OCI-LY1 (cell line): ENCODE data around the gene AQP12B.
"Not testable (repeated sequence)": the region's sequence is repeated elsewhere in the genome, so short reads cannot be mapped to it uniquely, and the experiment has no call there.

Experiments
- EZH2 ChIP-seq: fragments of 200-600 bp; sonication (generic), shearing (Covaris generic); IDR thresholded peaks from 2 replicates; pipeline ENCODE4 v1.8.0; 2017; ENCODE audit warnings: borderline replicate concordance, mixed run types, mild to moderate bottlenecking, antibody characterized with exemption, low read length, moderate library complexity, mixed read lengths
- TF ChIP-seq, protein P1 (sequence below): fragments of 200-600 bp; sonication (generic), shearing (Covaris generic); IDR thresholded peaks from 2 replicates; pipeline ENCODE4 v1.5.1; 2017; ENCODE audit warnings: mild to moderate bottlenecking, antibody characterized with exemption, low read length, moderate library complexity, mixed read lengths

GRCh38 chr2:240682431-240683224, at the start of gene AQP12B:
- TF ChIP-seq, protein P1, sequence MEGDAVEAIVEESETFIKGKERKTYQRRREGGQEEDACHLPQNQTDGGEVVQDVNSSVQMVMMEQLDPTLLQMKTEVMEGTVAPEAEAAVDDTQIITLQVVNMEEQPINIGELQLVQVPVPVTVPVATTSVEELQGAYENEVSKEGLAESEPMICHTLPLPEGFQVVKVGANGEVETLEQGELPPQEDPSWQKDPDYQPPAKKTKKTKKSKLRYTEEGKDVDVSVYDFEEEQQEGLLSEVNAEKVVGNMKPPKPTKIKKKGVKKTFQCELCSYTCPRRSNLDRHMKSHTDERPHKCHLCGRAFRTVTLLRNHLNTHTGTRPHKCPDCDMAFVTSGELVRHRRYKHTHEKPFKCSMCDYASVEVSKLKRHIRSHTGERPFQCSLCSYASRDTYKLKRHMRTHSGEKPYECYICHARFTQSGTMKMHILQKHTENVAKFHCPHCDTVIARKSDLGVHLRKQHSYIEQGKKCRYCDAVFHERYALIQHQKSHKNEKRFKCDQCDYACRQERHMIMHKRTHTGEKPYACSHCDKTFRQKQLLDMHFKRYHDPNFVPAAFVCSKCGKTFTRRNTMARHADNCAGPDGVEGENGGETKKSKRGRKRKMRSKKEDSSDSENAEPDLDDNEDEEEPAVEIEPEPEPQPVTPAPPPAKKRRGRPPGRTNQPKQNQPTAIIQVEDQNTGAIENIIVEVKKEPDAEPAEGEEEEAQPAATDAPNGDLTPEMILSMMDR, result not testable (repeated sequence)
- not testable (repeated sequence) for TF ChIP-seq EZH2
